IPS-18a (cell line): ENCODE measurements around the gene ATN1.
"Not testable (repeated sequence)": the region's sequence is repeated elsewhere in the genome, so short reads cannot be mapped to it uniquely, and the experiment has no call there.

Experiments
- H3K27ac ChIP-seq: one replicate; pipeline ENCODE4 v1.5.1; 2013; ENCODE audit warnings: low read length
- H3K27me3 ChIP-seq: one replicate; pipeline ENCODE4 v1.6.1; 2013; ENCODE audit warnings: mild to moderate bottlenecking, low read length; ENCODE audit not compliant: control insufficient read depth, insufficient read depth
- H3K36me3 ChIP-seq: one replicate; pipeline ENCODE4 v1.6.1; 2013; ENCODE audit warnings: low read depth, low read length; ENCODE audit not compliant: control insufficient read depth
- H3K4me1 ChIP-seq: one replicate; pipeline ENCODE4 v1.6.1; 2013; ENCODE audit warnings: low read depth, low read length; ENCODE audit not compliant: control insufficient read depth
- H3K4me3 ChIP-seq: one replicate; pipeline ENCODE4 v1.5.1; 2013; ENCODE audit warnings: low read length
- H3K9ac ChIP-seq: one replicate; pipeline ENCODE4 v1.6.1; 2013; ENCODE audit warnings: mild to moderate bottlenecking, low read length, moderate library complexity
- H3K9me3 ChIP-seq: one replicate; pipeline ENCODE4 v1.6.1; 2013; ENCODE audit warnings: low read depth, low read length; ENCODE audit not compliant: control insufficient read depth

ATN1 gene

DNA sequence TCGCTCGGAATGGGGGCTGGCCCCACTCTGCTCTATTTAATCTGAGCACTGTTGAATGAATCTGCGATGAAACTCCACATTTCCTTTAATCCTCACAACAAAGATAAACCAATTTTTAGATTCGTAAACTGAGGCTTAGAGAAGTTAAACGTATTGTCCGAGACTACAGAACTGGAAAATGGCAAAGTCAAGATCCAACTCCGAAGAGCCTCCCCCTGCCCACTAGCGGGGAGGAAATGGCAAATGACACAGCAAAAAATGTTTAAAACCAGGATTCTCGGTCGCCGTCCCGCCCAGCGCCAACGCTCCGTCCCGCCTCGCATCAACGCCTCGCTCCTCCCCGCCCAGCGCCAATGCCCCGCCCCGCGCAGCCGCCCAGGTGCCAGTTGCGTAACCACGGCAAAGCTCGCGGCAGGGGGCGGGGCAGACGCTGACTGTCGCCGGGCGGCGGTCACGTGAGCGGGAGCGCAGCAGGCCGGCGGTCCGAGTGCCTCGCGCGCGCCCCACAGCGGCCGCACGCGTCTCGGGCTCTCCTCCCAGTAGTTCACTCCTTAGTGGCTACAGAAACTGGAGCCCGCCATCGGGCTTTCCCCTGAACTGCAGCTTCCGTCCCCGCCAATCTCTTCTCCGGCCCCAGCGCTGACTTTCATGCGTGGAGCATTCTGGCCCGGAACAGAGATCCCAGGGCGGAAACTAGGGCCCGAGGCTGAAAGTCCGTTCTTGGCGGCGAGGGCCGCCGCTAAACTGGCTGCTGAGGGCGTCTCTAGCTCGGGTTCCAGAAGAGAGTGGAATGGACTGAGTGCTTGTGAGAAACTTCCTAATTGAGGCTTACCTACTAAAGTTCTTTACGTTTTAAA, 36.7 kb upstream of the ATN1 start:
- H3K4me3 ChIP-seq = peak overlapping the region; percentile 82
- H3K27me3 ChIP-seq = no peaks in the 10 kb centered on the region
- no peaks in the 10 kb centered on the region for H3K9me3 ChIP-seq
- peak overlapping the region; percentile 91 for H3K9ac ChIP-seq
- H3K4me1 ChIP-seq = peaks cover 6% of the 10 kb centered on the region
- peak overlapping the region; percentile 100 for H3K27ac ChIP-seq
- no peaks in the 10 kb centered on the region for H3K36me3 ChIP-seq

DNA sequence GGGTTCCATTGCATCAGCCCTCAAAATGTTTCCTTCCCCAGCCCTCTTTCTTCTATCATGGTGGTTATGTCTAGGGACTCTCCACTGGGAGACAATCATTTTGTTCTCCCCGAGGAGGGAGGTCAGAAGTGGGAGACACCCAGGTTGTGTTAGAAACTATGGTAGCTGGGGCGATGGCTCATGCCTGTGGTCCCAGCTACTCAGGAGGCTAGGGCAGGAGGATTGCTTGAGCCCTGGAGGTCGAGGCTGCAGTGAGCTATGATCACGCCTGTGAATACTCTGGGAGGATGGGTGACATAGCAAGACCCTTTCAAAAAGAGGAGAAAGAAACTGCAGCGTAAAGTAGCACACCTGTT, 36.1 kb upstream of the ATN1 start:
- no peaks in the 10 kb centered on the region for H3K9me3 ChIP-seq
- H3K4me3 ChIP-seq = peak overlapping the region; percentile 82
- peaks cover 6% of the 10 kb centered on the region for H3K4me1 ChIP-seq
- peak overlapping the region; percentile 77 for H3K9ac ChIP-seq
- H3K36me3 ChIP-seq = no peaks in the 10 kb centered on the region
- no peaks in the 10 kb centered on the region for H3K27me3 ChIP-seq
- peak overlapping the region; percentile 88 for H3K27ac ChIP-seq

DNA sequence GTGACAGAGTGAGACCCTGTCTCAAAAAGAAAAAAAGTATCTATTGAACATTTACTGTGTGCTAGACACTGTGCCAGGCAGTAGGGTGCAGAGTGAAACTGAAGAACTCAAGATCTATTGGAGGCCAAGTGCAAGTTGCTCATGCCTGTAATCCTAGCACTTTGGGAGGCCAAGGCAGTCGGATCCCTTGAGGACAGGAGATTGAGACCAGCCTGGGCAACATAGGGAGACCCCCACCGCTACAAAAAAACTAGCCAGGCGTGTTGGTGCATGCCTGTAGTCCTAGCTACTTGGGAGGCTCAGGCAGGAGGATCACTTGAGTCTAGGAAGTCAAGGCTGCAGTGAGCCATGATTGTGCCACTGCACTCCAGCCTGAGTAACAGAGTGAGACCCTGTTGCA, 35.1 kb upstream of the ATN1 start:
- H3K4me1 ChIP-seq, H3K36me3 ChIP-seq, H3K9ac ChIP-seq, H3K27me3 ChIP-seq, H3K9me3 ChIP-seq, H3K27ac ChIP-seq, H3K4me3 ChIP-seq: not testable (repeated sequence)

DNA sequence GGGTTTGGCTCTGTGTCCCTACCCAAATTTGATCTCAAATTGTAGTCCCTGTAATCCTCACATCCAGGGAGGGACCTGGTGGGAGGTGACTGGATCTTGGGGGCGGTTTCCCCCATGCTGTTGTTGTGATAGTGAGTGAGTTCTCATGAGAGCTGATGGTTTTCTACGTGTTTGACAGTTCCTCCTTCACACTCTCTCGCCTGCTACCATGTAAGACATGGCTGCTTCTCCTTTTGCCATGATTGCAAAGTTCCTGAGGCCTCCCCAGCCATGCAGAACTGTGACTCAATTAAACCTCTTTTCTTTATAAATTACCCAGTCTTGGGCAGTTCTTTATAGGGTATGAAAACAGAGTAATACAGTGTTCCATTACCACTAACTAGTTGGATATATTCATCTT, 33.4 kb upstream of the ATN1 start:
- no peaks in the 10 kb centered on the region for H3K9me3 ChIP-seq
- no peak overlapping the region for H3K9ac ChIP-seq
- H3K36me3 ChIP-seq = no peaks in the 10 kb centered on the region
- H3K27me3 ChIP-seq = no peaks in the 10 kb centered on the region
- peaks cover 6% of the 10 kb centered on the region for H3K4me1 ChIP-seq
- H3K4me3 ChIP-seq = no peak overlapping the region
- H3K27ac ChIP-seq = no peak overlapping the region

DNA sequence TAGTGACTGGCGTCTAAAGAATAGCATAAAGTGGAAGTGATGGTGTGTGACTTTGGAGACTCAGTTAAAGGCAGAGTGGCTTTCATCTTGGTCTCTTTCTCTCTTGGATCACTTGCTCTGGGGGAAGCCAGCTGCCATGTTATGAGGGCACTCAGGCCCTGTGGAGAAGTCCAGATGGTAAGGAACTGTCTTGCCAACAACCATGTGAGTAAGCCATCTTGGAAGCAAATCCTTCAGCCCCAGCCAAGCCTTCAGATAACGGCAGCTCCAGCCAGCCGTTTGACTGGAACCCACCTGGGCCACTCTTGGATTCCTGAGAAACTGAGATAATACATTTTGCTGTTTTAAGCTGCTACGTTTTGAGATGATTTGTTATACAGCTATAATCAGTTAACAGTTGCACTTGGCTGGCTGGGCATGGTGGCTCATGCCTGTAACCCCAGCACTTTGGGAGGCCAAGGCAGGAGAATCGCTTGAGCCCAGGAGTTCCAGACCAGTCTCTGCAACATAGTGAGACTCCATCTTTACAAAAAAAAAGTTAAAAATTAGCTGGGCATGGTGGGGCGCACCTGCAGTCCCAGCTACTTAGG, 30.8 kb upstream of the ATN1 start:
- no peak overlapping the region for H3K4me3 ChIP-seq
- no peaks in the 10 kb centered on the region for H3K27me3 ChIP-seq
- H3K27ac ChIP-seq = no peak overlapping the region
- no peaks in the 10 kb centered on the region for H3K9me3 ChIP-seq
- H3K36me3 ChIP-seq = no peaks in the 10 kb centered on the region
- H3K9ac ChIP-seq = no peak overlapping the region
- H3K4me1 ChIP-seq = no peaks in the 10 kb centered on the region

DNA sequence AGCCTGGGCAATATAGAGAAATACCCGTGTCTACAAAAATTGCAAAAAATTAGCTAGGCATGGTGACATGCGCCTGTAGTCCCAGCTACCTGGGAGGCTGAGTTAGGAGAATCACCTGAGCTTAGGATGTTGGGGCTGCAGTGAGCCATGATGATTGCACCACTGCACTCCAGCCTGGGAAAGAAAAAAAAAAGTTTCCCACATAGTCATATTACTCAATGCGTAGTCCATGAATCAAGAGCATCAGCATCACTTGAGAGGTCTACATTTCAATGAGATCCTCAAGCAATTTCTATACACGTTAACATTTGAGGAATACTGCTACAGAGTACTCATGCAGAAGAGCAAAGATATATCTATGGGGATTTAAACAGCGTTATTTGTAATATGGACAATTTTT, 28.3 kb upstream of the ATN1 start:
- Histone ChIP-seq H3K36me3 (no peaks in the 10 kb centered on the region), H3K9me3 (no peaks in the 10 kb centered on the region), H3K4me1 (peaks cover 5% of the 10 kb centered on the region), H3K27ac (no peak overlapping the region), H3K4me3 (no peak overlapping the region), H3K9ac (no peak overlapping the region), H3K27me3 (no peaks in the 10 kb centered on the region)

DNA sequence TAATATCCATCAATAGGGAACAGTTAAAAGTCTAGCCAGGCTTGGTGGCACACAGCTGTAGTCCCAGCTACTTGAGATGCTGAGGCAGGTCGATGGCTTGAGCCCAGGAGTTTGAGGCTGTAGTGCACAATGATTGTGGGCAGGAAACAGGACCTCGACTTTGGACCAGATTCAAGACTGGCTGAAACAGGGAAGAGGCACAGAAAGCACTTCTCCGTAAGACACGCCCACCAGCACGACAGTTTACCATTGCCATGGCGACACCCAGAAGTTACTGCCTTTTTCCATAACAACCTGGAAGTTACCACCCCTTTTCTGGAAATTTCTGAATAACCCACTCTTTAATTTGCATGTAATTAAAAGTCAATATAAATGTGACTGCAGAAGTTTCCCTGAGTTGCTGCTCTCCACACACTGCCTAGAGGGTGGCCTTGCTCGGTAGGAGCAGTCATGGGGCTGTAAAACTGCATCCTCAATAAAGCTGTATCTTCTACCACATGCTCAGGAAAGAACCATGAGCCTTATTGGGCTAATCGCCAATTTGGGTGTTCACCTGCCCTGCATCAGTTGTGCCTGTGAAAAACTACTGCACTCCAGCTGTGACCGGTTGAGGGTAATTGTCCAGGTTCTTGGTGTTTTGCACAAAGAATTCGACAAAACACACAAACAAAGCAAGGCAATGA, 27.8 kb upstream of the ATN1 start:
- Histone ChIP-seq H3K4me3 (no peak overlapping the region), H3K9me3 (no peaks in the 10 kb centered on the region), H3K36me3 (no peaks in the 10 kb centered on the region), H3K9ac (no peak overlapping the region), H3K4me1 (peaks cover 7% of the 10 kb centered on the region), H3K27me3 (no peaks in the 10 kb centered on the region), H3K27ac (no peak overlapping the region)

DNA sequence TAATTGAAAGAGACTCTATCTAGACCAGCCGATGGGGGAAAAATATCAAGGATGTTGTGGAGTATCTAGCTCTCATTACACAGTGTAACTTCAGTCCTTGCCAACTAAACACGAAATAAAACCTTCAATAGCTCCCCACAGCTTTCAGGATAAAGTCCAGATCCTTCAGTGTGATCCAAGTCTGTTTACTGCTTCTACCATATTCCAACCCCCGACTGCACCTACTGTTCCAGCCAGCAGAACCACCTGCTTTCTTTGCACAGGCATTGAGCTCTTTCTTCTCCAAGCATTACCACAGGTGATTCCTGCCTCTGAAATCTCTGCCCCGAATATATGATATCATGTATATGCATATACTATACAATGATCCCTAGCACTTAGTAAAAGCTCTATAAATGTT, 25.3 kb upstream of the ATN1 start:
- H3K9ac ChIP-seq = no peak overlapping the region
- H3K4me1 ChIP-seq = peaks cover 12% of the 10 kb centered on the region
- no peak overlapping the region for H3K27ac ChIP-seq
- H3K36me3 ChIP-seq = no peaks in the 10 kb centered on the region
- H3K4me3 ChIP-seq = no peak overlapping the region
- no peaks in the 10 kb centered on the region for H3K9me3 ChIP-seq
- H3K27me3 ChIP-seq = peaks cover 4% of the 10 kb centered on the region

DNA sequence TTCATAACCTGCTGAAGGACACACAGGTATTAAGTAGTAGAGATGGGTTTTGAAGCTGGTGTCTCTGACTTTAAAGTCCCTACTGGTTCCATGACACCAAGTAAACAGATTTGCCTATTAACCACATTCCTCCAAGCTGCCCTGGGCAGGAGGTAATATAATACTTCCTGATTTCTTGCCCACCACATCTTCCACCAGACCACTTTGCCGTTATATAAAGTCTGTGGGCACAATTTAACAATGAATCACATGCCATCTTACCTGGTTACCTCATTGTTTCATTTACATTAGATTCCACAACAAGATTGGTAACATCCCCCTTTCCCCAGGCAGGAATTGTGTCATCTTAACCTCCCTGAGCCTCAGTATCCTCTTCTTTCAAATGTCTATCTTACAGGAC, 24.0 kb upstream of the ATN1 start:
- H3K9ac ChIP-seq = peak overlapping the region; percentile 53
- H3K27me3 ChIP-seq = peaks cover 4% of the 10 kb centered on the region
- H3K9me3 ChIP-seq = no peaks in the 10 kb centered on the region
- H3K4me1 ChIP-seq = peaks cover 12% of the 10 kb centered on the region
- H3K27ac ChIP-seq = peak overlapping the region; percentile 1
- H3K36me3 ChIP-seq = no peaks in the 10 kb centered on the region
- peak overlapping the region; percentile 71 for H3K4me3 ChIP-seq

DNA sequence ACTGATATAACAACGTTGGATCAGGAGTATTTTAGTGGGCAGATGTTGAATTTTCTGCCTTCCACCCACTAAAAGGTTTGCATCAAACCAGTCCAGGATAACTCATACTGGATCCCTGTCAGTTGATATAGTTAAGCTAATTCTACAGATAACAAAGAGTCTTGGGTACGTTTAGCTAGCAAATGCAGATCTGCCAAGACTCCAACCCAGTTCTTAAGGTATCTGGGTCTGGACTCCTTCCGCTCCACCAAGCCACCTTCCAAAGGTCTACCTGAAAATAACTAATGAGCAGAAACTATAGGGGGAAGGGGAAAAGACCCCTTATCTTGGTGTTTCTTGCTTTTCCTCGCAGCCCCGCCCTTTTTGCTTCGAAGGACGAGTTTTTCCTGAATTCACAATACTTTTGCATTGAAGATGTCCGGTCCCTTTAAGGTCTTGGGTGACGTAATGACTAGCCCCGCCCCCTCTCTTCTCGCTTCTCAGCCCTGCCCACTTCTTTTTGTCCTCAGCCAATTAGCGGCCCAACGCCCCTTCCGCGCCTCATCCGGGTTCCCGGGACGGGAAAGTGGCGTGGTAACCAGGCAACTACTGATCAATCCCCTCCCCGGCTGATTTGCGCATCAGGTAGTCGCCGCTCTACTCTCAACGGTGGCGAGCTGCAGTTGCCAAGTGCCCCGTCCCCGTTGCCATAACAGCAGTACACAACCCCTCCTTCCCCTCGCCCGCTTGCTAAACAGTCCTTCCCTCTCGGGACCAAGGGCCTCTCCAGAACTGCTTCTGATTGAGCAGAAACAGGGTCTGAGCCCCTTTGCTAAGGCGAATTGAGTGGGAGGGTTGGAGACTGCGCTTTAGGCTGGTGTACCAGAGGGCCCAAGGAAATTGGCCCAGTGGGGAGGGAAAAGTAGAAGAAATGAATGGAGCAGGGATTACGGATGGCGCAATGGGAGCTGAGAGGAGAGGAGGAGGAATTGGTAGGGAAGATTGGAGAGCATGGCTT, 23.2 kb upstream of the ATN1 start, which contains the start of gene LRRC23:
Gene LRRC23, plus strand, starts transcription at position 543 of the 997 bp plus-strand sequence. CDS start 812 bp downstream, outside the sequence.
- Histone ChIP-seq H3K4me3 (peak within 1 kb of the TSS; percentile 71), H3K36me3 (no peaks in the 10 kb centered on the region), H3K27ac (peak within 1 kb of the TSS; percentile 94), H3K4me1 (peaks cover 12% of the 10 kb centered on the region), H3K9ac (peak within 1 kb of the TSS; percentile 90), H3K27me3 (peaks cover 4% of the 10 kb centered on the region), H3K9me3 (no peaks in the 10 kb centered on the region)
